Stomach (tissue), 4 donors: ENCODE measurements around the gene SLC4A4.

Source experiments
- POLR2AphosphoS5 ChIP-seq, 3 donors: sonication (generic); formaldehyde crosslinking; IDR thresholded peaks; one replicate each; pipeline ENCODE4 v1.6.1; 2016; ENCODE audit warnings: antibody characterized with exemption in 3 of 3
- TF ChIP-seq, protein P1 (sequence below), 7 experiments: fragments of 450-650 bp in 4 of 7; fragments of 200-600 bp in 3 of 7; sonication (generic) in 3 of 7; IDR thresholded peaks; one replicate each; pipeline ENCODE4 v1.5.1; 2016 to 2019; ENCODE audit warnings: antibody characterized with exemption in 7 of 7, control low read depth in 2 of 7, mild to moderate bottlenecking in 1 of 7

DNA sequence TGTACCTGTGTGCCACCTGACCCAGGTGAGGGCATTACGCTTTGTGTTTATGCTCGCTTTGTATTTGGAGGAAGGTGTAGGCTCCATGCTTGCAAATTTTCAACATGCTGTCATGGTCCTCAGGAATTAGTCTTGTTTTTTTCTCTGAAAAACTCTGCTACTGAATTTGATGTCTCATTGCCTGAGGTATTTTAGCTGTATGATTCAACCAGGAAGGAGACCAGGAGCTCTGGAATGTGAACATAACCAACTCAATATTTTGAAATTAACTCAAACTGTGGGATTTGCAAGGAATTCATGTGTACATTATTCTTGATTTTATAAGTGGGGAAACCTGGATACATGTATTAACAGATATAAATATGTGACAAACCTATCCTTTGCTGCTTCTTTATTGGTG, 134.1 kb downstream of the SLC4A4 start:
- TF ChIP-seq, protein P1, sequence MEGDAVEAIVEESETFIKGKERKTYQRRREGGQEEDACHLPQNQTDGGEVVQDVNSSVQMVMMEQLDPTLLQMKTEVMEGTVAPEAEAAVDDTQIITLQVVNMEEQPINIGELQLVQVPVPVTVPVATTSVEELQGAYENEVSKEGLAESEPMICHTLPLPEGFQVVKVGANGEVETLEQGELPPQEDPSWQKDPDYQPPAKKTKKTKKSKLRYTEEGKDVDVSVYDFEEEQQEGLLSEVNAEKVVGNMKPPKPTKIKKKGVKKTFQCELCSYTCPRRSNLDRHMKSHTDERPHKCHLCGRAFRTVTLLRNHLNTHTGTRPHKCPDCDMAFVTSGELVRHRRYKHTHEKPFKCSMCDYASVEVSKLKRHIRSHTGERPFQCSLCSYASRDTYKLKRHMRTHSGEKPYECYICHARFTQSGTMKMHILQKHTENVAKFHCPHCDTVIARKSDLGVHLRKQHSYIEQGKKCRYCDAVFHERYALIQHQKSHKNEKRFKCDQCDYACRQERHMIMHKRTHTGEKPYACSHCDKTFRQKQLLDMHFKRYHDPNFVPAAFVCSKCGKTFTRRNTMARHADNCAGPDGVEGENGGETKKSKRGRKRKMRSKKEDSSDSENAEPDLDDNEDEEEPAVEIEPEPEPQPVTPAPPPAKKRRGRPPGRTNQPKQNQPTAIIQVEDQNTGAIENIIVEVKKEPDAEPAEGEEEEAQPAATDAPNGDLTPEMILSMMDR (IDR thresholded peaks at IDR 0.05) = no peak
- TF ChIP-seq POLR2AphosphoS5 (IDR thresholded peaks at IDR 0.05) = no peak
